Ascending aorta (tissue), 2 donors: ENCODE data around the gene NDUFS8. TPM values are rescaled to one million over a fixed set of nuclear protein-coding genes. Genes with fewer than 3 reads are reported as not detected.

Source experiments
- DNase-seq, 2 donors: peaks; one replicate each; pipeline ENCODE4 v3.0.0-alpha.2; 2019; ENCODE audit warnings: low spot score in 2 of 2
- H3K27ac ChIP-seq, 2 donors: fragments of 200-600 bp; sonication (generic); one replicate each; pipeline ENCODE4 v1.5.1; 2016 to 2017; ENCODE audit warnings: mild to moderate bottlenecking in 1 of 2
- H3K27me3 ChIP-seq: fragments of 200-600 bp; sonication (generic); one replicate; pipeline ENCODE4 v1.5.1; 2017
- H3K36me3 ChIP-seq, 2 donors: fragments of 200-600 bp; sonication (generic); one replicate each; pipeline ENCODE4 v1.5.1; 2016
- H3K4me1 ChIP-seq, 2 donors: fragments of 200-600 bp; sonication (generic); one replicate each; pipeline ENCODE4 v1.5.1; 2016 to 2017; ENCODE audit warnings: mild to moderate bottlenecking in 1 of 2
- H3K4me3 ChIP-seq, 2 donors: fragments of 200-600 bp; sonication (generic); one replicate each; pipeline ENCODE4 v1.5.1; 2016 to 2017; ENCODE audit warnings: mild to moderate bottlenecking in 1 of 2
- H3K9me3 ChIP-seq, 2 donors: fragments of 200-600 bp; sonication (generic); one replicate each; pipeline ENCODE4 v1.5.1; 2016
- CTCF ChIP-seq, 3 experiments: fragments of 200-600 bp in 2 of 3; fragments of 450-650 bp in 1 of 3; sonication (generic) in 2 of 3; IDR thresholded peaks; one replicate each; pipeline ENCODE4 v1.5.1; 2016 to 2019; ENCODE audit warnings: antibody characterized with exemption in 3 of 3, mild to moderate bottlenecking in 1 of 3, moderate library complexity in 1 of 3
- intact Hi-C: fragments of 100-400 bp; cut with DNase I; formaldehyde crosslinking; loops from one replicate; pipeline ENCODE4 v1.15.1; 2023
- total RNA-seq: library from RNA; depleted of rRNA; stranded (reverse); fragments of >200 nt; gene quantifications from one replicate; pipeline ENCODE4 v1.1.0, GENCODE V29; 2016

NDUFS8 gene
- total RNA-seq, 1 donor from 2014 or later, result 316 TPM

- Histone ChIP-seq H3K36me3 (no peaks in the 10 kb centered on the region), H3K4me3 (no peak overlapping the region), H3K27me3 (no peaks in the 10 kb centered on the region), H3K4me1 (peaks cover 9 to 24% of the 10 kb centered on the region in 2 donors), H3K9me3 (no peaks in the 10 kb centered on the region), H3K27ac (peak overlapping the region in 1 of 2 donors; percentile 91)
- no peak for TF ChIP-seq CTCF (IDR thresholded peaks at IDR 0.05)
- DNase-seq, result no peak
- intact Hi-C loops, result loop anchor here (10.0 kb wide), 1 partner anchor 196 kb away; no protein-coding TSS in a partner anchor
Observed at GRCh38 chr11:68008381-68009337, 21.8 kb upstream of the NDUFS8 start.

- Histone ChIP-seq H3K27me3 (no peaks in the 10 kb centered on the region), H3K27ac (peak overlapping the region; percentile 82 to 91), H3K4me1 (peaks cover 9 to 29% of the 10 kb centered on the region in 2 donors), H3K36me3 (no peaks in the 10 kb centered on the region), H3K9me3 (no peaks in the 10 kb centered on the region), H3K4me3 (peak overlapping the region; percentile 35 to 60)
- peak in 2 of 3 experiments; percentile 5 to 37 for TF ChIP-seq CTCF (IDR thresholded peaks at IDR 0.05)
- no peak for DNase-seq
- intact Hi-C loops, result loop anchor here (1.0 to 10.0 kb wide), 5 partner anchors 21 to 435 kb away; partner anchors contain the start of genes CHKA, NDUFS8 and TCIRG1
Observed at GRCh38 chr11:68009391-68010089, 20.9 kb upstream of the NDUFS8 start.

- no peaks in the 10 kb centered on the region for H3K27me3 ChIP-seq
- intact Hi-C loops, result loop anchor here (1.0 to 10.0 kb wide), 4 partner anchors 20 to 434 kb away; partner anchors contain the start of genes CHKA, NDUFS8 and TCIRG1
- peak within 1 kb of the TSS; percentile 82 to 91 for H3K27ac ChIP-seq
- TF ChIP-seq CTCF (IDR thresholded peaks at IDR 0.05), result no peak
- H3K4me1 ChIP-seq, result peaks cover 9 to 32% of the 10 kb centered on the region in 2 donors
- peak within 1 kb of the TSS; percentile 35 to 60 for H3K4me3 ChIP-seq
- no peaks in the 10 kb centered on the region for H3K36me3 ChIP-seq
- H3K9me3 ChIP-seq, result no peaks in the 10 kb centered on the region
- peak; percentile 74 to 97 for DNase-seq
Observed at GRCh38 chr11:68010090-68011041, 20.1 kb upstream of the NDUFS8 start, which contains the start of gene ALDH3B1. TSS of gene ALDH3B1 (plus strand) at chr11:68010327. CDS start at chr11:68015298, 4,971 bp downstream.

- peak overlapping the region; percentile 35 to 60 for H3K4me3 ChIP-seq
- TF ChIP-seq CTCF (IDR thresholded peaks at IDR 0.05), result no peak
- no peaks in the 10 kb centered on the region for H3K9me3 ChIP-seq
- intact Hi-C loops, result loop anchor here (2.0 to 10.0 kb wide), 3 partner anchors 20 to 434 kb away; partner anchors contain the start of genes CHKA and NDUFS8
- DNase-seq, result no peak
- H3K4me1 ChIP-seq, result peaks cover 9 to 32% of the 10 kb centered on the region in 2 donors
- H3K36me3 ChIP-seq, result no peaks in the 10 kb centered on the region
- H3K27ac ChIP-seq, result peak overlapping the region; percentile 82 to 91
- no peaks in the 10 kb centered on the region for H3K27me3 ChIP-seq
Observed at GRCh38 chr11:68011051-68011943, 19.2 kb upstream of the NDUFS8 start.
